K562 (cell line): ENCODE results near the gene UBXN1.

Source experiments
- ATF3 ChIP-seq, 2 experiments: fragments of 450-650 bp in 1 of 2; sonication (generic) in 1 of 2; formaldehyde crosslinking in 1 of 2; IDR thresholded peaks in 1 of 2; conservative IDR thresholded peaks in 1 of 2; 2 replicates each; pipeline versions ENCODE4 v1.6.1 to v1.8.1; 2016 to 2023; ENCODE audit warnings: mild to moderate bottlenecking in 2 of 2, moderate library complexity in 2 of 2, inconsistent platforms in 1 of 2, missing genetic modification reagents in 1 of 2
- BCLAF1 ChIP-seq, 2 experiments: fragments of 450-650 bp in 1 of 2; IDR thresholded peaks; 2 replicates each; pipeline ENCODE4 v1.6.1; 2011 to 2017; ENCODE audit warnings: low read depth in 2 of 2, antibody characterized with exemption in 1 of 2, borderline replicate concordance in 1 of 2, low read length in 1 of 2, mild to moderate bottlenecking in 1 of 2, mixed read lengths in 1 of 2; ENCODE audit not compliant: control insufficient read depth in 1 of 2
- CTCF ChIP-seq, 3 experiments: IDR thresholded peaks in 2 of 3; conservative IDR thresholded peaks in 1 of 3; 2 replicates each; pipeline ENCODE4 v1.5.1; 2011 to 2012; ENCODE audit warnings: low read length in 3 of 3, mild to moderate bottlenecking in 3 of 3, control low read depth in 2 of 3, improper control_type of control experiment in 1 of 3, inconsistent platforms in 1 of 3, low read depth in 1 of 3, mixed read lengths in 1 of 3, moderate library complexity in 1 of 3; ENCODE audit not compliant: insufficient read depth in 2 of 3
- HIVEP1 ChIP-seq: fragments of 250-450 bp; sonication (Bioruptor Pico); IDR thresholded peaks from 2 replicates; pipeline ENCODE4 v1.4.0; 2020; ENCODE audit warnings: mild to moderate bottlenecking
- MEF2D ChIP-seq: conservative IDR thresholded peaks from 2 replicates; pipeline ENCODE4 v1.6.1; 2016; ENCODE audit warnings: low read depth, missing genetic modification characterization, missing compliant biosample characterization
- NONO ChIP-seq, 2 experiments: fragments of 200-400 bp in 1 of 2; fragments of 450-650 bp in 1 of 2; formaldehyde crosslinking in 1 of 2; IDR thresholded peaks; 2 replicates each; pipeline ENCODE4 v1.6.1; 2017; ENCODE audit warnings: low read depth in 2 of 2, mild to moderate bottlenecking in 2 of 2, moderate library complexity in 2 of 2, low read length in 1 of 2
- PHF8 ChIP-seq: fragments of 200-600 bp; sonication (generic); IDR thresholded peaks from 2 replicates; pipeline ENCODE4 v1.6.1; 2012; ENCODE audit warnings: mixed run types, mild to moderate bottlenecking, inconsistent platforms, low read length, moderate library complexity, borderline replicate concordance
- ZNF707 ChIP-seq: fragments of 250-450 bp; sonication (Bioruptor Pico); conservative IDR thresholded peaks from 2 replicates; pipeline ENCODE4 v1.8.0; 2022; ENCODE audit warnings: inconsistent platforms, mild to moderate bottlenecking, moderate library complexity

GRCh38 chr11:62654297-62654696, 24.6 kb downstream of the UBXN1 start:
- TF ChIP-seq BCLAF1 (IDR thresholded peaks at IDR 0.05; ENCODE audit: borderline replicate concordance in 1 of 2, control insufficient read depth in 1 of 2, low read depth in 2 of 2, low read length in 1 of 2) (no peak), CTCF (IDR thresholded peaks at IDR 0.05 in 2 of 3, conservative IDR thresholded peaks at IDR 0.05 in 1 of 3; ENCODE audit: insufficient read depth in 2 of 3, low read depth in 1 of 3, low read length in 3 of 3) (no peak), MEF2D (no peak), ATF3 (IDR thresholded peaks at IDR 0.05) (no peak), ATF3 (CRISPR knock-in tag; conservative IDR thresholded peaks at IDR 0.05) (no peak), NONO (IDR thresholded peaks at IDR 0.05; ENCODE audit: low read depth in 2 of 2, low read length in 1 of 2) (no peak), ZNF707 (no peak), HIVEP1 (CRISPR knock-in tag) (no peak), PHF8 (no peak)
